ENCODE measurements around the gene CEND1. TPM values are rescaled to one million over a fixed set of nuclear protein-coding genes. Genes with fewer than 3 reads are reported as not detected.

The CEND1 gene
- polyA plus RNA-seq, 1 donor (not counting 4 experiments of a cell fraction or from before 2014, with no cell fraction given): not detected

- Histone ChIP-seq H3K4me2 (ENCODE audit: control insufficient read depth, extremely low read depth, insufficient read depth, low read depth, low read length) (no peak overlapping the region), H3K4me3 (ENCODE audit: control insufficient read depth in 2 of 3, extremely low read depth in 1 of 3, insufficient read depth in 2 of 3, low read depth in 1 of 3, low read length in 3 of 3) (no peak overlapping the region), H3K27me3 (ENCODE audit: control insufficient read depth, extremely low read depth, insufficient read depth, low read length) (peaks cover 8% of the 10 kb centered on the region), H3K79me2 (ENCODE audit: control insufficient read depth, insufficient read depth, low read length) (no peaks in the 10 kb centered on the region), H3K27ac (ENCODE audit: control insufficient read depth, insufficient read depth, low read length) (no peak overlapping the region), H3K9me3 (ENCODE audit: control insufficient read depth, low read depth, low read length) (no peaks in the 10 kb centered on the region), H3K9me1 (ENCODE audit: control insufficient read depth, extremely low read depth, insufficient read depth, low read length) (no peaks in the 10 kb centered on the region), H2AFZ (ENCODE audit: control insufficient read depth, low read length) (no peak overlapping the region), H3K9ac (ENCODE audit: control insufficient read depth, extremely low read depth, insufficient read depth, low read length) (no peak overlapping the region), H3K36me3 (ENCODE audit: control insufficient read depth in 2 of 2, extremely low read depth in 1 of 2, insufficient read depth in 2 of 2, low read length in 2 of 2) (peaks cover 8 to 11% of the 10 kb centered on the region in 2 experiments), H4K20me1 (ENCODE audit: control insufficient read depth, extremely low read depth, insufficient read depth, low read length) (no peaks in the 10 kb centered on the region), H3K4me1 (ENCODE audit: control insufficient read depth, extremely low read depth, insufficient read depth, low read length) (peaks cover 3% of the 10 kb centered on the region)
- FAIRE-seq: no peak
- no peak for DNase-seq (ENCODE audit: low read depth, low spot score)
- dilution Hi-C loops (cut with MboI; ENCODE audit: extremely low pct_ligation_motif_present, low sequenced_read_pairs): no loop called here
- TF ChIP-seq EZH2 (IDR thresholded peaks at IDR 0.05; ENCODE audit: low read length) (no peak), CTCF (optimal IDR thresholded peaks at IDR 0.05 in 1 of 3, IDR thresholded peaks at IDR 0.05 in 1 of 3, conservative IDR thresholded peaks at IDR 0.05 in 1 of 3; ENCODE audit: extremely low read depth in 1 of 3, insufficient read depth in 2 of 3, low read length in 3 of 3) (no peak)
Measured at GRCh38 chr11:790721-791564, 1.1 kb upstream of the CEND1 start.

- H4K20me1 ChIP-seq (ENCODE audit: control insufficient read depth, extremely low read depth, insufficient read depth, low read length): no peaks in the 10 kb centered on the region
- FAIRE-seq: no peak
- no peaks in the 10 kb centered on the region for H3K9me1 ChIP-seq (ENCODE audit: control insufficient read depth, extremely low read depth, insufficient read depth, low read length)
- H3K4me2 ChIP-seq (ENCODE audit: control insufficient read depth, extremely low read depth, insufficient read depth, low read depth, low read length): no peak overlapping the region
- H3K36me3 ChIP-seq (ENCODE audit: control insufficient read depth in 2 of 2, extremely low read depth in 1 of 2, insufficient read depth in 2 of 2, low read length in 2 of 2): peaks cover 7 to 8% of the 10 kb centered on the region in 2 experiments
- H3K4me1 ChIP-seq (ENCODE audit: control insufficient read depth, extremely low read depth, insufficient read depth, low read length): no peaks in the 10 kb centered on the region
- no peaks in the 10 kb centered on the region for H3K9me3 ChIP-seq (ENCODE audit: control insufficient read depth, low read depth, low read length)
- dilution Hi-C loops (cut with MboI; ENCODE audit: extremely low pct_ligation_motif_present, low sequenced_read_pairs): no loop called here
- no peak overlapping the region for H3K9ac ChIP-seq (ENCODE audit: control insufficient read depth, extremely low read depth, insufficient read depth, low read length)
- TF ChIP-seq EZH2 (IDR thresholded peaks at IDR 0.05; ENCODE audit: low read length) (no peak), CTCF (optimal IDR thresholded peaks at IDR 0.05 in 1 of 3, IDR thresholded peaks at IDR 0.05 in 1 of 3, conservative IDR thresholded peaks at IDR 0.05 in 1 of 3; ENCODE audit: extremely low read depth in 1 of 3, insufficient read depth in 2 of 3, low read length in 3 of 3) (no peak)
- no peak overlapping the region for H3K27ac ChIP-seq (ENCODE audit: control insufficient read depth, insufficient read depth, low read length)
- no peak overlapping the region for H3K4me3 ChIP-seq (ENCODE audit: control insufficient read depth in 2 of 3, extremely low read depth in 1 of 3, insufficient read depth in 2 of 3, low read depth in 1 of 3, low read length in 3 of 3)
- H3K27me3 ChIP-seq (ENCODE audit: control insufficient read depth, extremely low read depth, insufficient read depth, low read length): peaks cover 8% of the 10 kb centered on the region
- H2AFZ ChIP-seq (ENCODE audit: control insufficient read depth, low read length): no peak overlapping the region
- no peak for DNase-seq (ENCODE audit: low read depth, low spot score)
- H3K79me2 ChIP-seq (ENCODE audit: control insufficient read depth, insufficient read depth, low read length): no peaks in the 10 kb centered on the region
Measured at GRCh38 chr11:788953-789940, 643 bp downstream of the CEND1 start.

All from keratinocyte (primary cell).